Fibroblast of the aortic adventitia (primary cell): ENCODE measurements around the gene UBR3. TPM values are rescaled to one million over a fixed set of nuclear protein-coding genes. Genes with fewer than 3 reads are reported as not detected.
"Not testable (repeated sequence)": the region's sequence is repeated elsewhere in the genome, so short reads cannot be mapped to it uniquely, and the experiment has no call there.

Experiments
- DNase-seq: peaks from one replicate; pipeline ENCODE4 v3.0.0-alpha.2; 2010; ENCODE audit warnings: low read depth
- H3K4me3 ChIP-seq: 2 replicates; pipeline ENCODE4 v1.5.1; 2011; ENCODE audit warnings: low read depth, mild to moderate bottlenecking, control low read depth, low read length, moderate library complexity
- total RNA-seq: library from RNA; depleted of rRNA; stranded (reverse); fragments of >200 nt; gene quantifications from 2 replicates; pipeline ENCODE4 v1.2.3, GENCODE V29; 2012; ENCODE audit warnings: low replicate concordance
- TF ChIP-seq, protein P1 (sequence below): IDR thresholded peaks from 2 replicates; pipeline ENCODE4 v1.5.1; 2011; ENCODE audit warnings: mild to moderate bottlenecking, low read length, control low read depth, inconsistent platforms; ENCODE audit not compliant: insufficient read depth

Gene UBR3
- total RNA-seq, 1 donor: 45.5 TPM

DNA sequence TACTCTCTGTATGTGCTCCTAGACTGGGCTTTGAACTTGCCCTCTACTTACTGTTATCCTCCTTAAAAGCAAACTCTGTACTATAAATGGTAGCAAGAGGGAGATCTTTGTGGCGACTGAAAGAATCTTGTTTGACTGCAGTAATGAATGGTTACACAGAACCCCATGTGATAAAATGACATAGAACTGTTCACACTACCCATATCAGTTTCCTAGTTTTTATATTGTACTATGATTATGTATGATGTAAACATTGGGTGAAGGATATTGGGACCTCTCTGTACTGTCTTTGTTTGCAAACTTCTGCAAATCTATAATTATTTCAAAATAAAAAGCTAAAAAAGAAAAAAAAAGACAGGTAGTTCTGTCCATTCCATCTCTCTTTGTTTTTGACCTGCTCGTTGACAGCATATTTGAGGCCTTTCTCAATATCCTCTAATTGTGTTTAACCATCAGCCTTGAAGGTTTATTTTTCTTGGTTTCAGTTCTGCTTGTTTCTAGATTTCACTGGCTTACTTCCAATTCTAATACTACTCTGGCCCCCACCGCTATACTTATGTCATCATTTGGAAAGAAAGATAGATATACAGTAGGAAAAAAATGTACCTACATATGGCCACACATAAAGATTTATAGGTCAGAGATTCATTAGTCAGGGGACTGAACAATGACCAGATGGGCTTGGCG lies 271.5 kb downstream of the UBR3 start:
- TF ChIP-seq, protein P1, sequence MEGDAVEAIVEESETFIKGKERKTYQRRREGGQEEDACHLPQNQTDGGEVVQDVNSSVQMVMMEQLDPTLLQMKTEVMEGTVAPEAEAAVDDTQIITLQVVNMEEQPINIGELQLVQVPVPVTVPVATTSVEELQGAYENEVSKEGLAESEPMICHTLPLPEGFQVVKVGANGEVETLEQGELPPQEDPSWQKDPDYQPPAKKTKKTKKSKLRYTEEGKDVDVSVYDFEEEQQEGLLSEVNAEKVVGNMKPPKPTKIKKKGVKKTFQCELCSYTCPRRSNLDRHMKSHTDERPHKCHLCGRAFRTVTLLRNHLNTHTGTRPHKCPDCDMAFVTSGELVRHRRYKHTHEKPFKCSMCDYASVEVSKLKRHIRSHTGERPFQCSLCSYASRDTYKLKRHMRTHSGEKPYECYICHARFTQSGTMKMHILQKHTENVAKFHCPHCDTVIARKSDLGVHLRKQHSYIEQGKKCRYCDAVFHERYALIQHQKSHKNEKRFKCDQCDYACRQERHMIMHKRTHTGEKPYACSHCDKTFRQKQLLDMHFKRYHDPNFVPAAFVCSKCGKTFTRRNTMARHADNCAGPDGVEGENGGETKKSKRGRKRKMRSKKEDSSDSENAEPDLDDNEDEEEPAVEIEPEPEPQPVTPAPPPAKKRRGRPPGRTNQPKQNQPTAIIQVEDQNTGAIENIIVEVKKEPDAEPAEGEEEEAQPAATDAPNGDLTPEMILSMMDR: no peak
- H3K4me3 ChIP-seq: no peak overlapping the region
- peak; percentile 16 for DNase-seq

DNA sequence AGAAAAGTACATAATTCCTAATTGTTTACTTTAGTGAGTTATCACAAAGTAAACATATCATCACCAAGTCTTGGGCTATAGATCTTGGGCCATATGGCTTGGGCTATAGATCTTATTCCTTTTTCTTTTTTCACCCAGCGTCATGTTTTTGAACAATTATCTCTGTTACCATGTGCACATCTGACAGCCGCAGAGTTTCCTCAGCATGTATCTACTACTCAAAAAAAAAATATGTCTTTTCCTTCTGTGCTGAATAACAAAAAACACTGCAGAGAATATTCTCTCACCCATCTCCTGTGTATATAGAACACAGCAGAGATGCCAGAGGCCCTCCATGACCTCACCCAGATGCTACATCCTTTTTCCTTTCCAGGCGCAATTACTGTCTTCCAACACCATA lies 274.5 kb downstream of the UBR3 start:
- no peak for DNase-seq
- TF ChIP-seq, protein P1: no peak
- H3K4me3 ChIP-seq: no peak overlapping the region

DNA sequence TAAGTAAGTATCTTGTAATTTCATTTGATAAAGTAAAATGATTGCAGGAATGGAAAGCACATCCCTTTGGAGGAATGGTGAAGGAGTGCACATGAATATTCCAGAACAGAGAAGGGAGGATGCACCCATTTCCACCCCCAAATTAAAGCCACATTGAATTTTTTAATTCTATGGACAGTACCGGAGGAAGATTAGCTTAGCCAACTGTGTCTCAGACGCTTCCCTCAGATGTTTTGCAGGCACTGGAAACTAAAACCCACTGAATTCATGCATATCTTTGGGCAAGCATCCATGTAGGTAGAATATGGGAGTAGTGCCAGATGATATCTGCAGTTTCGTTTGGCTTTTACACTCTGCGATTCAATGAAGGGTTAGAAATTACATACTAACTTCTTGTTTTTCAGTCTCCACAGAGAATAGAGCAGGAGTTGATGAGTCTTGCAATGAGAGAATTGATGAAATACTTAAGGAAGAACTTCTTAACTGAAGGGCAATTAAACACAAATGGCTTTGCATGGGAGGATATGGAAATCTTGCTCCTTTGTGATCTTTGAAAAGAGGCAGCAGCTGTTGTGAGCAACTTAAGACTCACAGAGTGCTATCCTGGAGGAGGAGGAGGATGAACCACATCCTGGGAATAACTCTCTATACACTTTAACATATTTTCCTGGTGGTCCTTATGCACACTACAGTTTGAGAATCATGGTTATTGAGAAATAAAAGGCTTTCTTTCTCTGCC lies 279.0 kb downstream of the UBR3 start:
- DNase-seq: no peak
- H3K4me3 ChIP-seq: no peak overlapping the region

DNA sequence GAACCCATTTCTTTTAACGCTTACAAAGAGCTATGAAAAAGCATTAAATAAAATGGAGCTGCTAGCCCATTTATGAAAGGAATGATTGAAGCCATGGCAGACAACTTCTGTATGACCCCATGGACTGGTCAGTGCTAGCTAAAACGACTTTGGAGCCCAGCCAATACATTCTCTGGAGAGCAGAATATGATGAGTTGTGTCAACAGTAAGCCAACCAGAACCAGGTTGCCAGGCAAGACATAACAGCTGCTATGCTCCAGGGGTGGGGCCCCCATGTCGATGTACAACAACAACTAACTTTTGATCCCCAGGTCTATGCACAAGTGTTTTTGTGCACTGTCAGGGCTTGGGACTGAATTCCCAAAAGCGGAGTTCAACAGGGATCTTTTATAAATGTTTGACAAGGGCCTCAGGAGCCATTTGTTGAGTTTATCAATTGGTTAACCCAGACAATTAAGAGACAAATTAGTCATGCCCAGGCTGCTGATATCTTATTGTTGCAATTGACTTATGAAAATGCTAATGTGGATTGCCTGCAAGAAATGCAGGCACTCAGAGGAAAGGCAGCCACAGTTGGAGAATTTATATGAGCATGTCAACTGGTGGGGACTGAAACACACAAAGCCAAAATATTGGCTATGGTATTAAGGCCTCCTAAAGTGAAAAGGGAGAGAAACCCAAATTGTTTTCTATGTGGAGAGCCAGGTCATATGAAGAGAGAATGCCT lies 286.1 kb downstream of the UBR3 start:
- DNase-seq: no peak
- TF ChIP-seq, protein P1: no peak
- no peak overlapping the region for H3K4me3 ChIP-seq

More for the DNA sequence above, 279.0 kb downstream of the UBR3 start:
- TF ChIP-seq, protein P1: no peak

DNA sequence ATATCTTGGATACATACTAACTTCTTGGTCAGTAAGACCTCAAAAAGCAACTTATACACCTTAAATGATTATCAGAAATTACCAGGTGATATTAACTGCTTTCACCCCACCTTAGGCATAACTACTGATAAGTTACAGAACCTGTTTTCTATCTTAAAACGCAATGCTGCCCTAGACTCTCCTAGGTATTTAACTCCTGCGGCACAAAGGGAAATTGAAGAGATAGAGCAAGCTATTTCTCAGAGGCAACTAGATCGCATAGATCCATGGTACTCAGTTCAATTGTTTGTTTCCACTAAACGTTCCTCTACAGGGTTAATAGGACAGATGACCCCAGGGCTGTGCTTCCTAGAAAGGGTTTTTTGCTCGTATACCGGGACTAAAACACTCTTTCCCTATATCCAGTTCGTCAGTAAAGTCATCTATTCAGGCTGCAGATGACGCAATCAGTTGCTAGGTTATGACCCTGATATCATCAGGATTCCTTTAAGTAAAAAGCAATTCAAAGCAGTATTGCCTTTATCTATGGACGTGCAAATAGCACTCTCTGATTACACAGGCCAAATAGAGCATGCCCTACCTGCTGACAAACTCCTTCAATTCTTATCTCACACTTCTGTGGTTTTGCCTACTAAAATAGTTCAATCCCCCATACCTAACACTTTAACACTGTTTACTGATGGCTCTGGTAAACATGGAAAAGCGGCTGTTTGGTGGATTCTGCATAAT lies 288.4 kb downstream of the UBR3 start:
- no peak for DNase-seq
- no peak overlapping the region for H3K4me3 ChIP-seq
- TF ChIP-seq, protein P1: no peak

DNA sequence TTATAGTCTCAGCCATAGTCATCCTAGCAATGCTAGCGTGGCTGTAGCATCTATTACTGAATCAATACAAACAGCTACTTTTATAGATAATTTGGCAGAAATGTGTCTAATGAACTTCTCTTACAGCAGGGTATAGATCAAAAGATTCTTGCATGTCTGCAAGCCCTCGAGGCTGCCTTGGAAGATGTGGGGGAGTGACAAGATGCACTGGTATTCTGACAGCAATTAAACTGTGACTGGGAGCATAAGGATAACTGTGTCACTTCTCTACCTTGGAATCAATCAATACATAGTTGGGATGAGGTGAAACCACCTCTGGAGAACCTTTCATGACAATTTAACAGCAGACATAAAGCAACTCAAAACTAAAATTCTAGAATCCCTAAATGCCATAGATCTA lies 291.4 kb downstream of the UBR3 start:
- no peak overlapping the region for H3K4me3 ChIP-seq
- TF ChIP-seq, protein P1: no peak
- no peak for DNase-seq

DNA sequence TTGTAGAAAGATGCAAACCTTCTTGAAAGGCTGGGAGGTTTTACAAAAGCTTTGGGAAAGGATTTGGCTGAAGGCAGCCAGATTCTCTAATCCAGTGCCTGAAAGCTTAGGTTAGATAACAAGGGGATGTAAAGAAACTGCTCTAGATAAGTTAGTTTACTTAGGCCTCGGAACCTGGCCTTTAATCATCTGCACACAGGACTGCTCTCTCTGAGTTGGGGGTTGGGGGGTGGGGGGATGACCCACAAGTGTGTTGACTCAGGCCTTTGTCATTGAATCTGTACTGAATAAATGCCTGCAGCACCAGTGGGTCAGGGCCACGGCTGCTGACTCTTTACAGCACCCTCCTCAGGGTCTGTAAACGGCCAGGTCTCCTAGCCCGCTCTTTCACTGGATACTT lies 292.1 kb downstream of the UBR3 start:
- not testable (repeated sequence) for H3K4me3 ChIP-seq, DNase-seq
